SK-N-MC (cell line): Measurements from ENCODE around the gene DSC3.

Experiments
- EZH2 ChIP-seq: fragments of 200-600 bp; sonication (generic); IDR thresholded peaks from one replicate; pipeline ENCODE4 v1.6.1; 2017; ENCODE audit warnings: antibody characterized with exemption
- POLR2AphosphoS5 ChIP-seq: IDR thresholded peaks from 2 replicates; pipeline ENCODE4 v1.6.1; 2012; ENCODE audit warnings: mild to moderate bottlenecking, low read depth, low read length, borderline replicate concordance

- TF ChIP-seq POLR2AphosphoS5 (no peak), EZH2 (no peak)
Observed at GRCh38 chr18:31065036-31065773, 22.7 kb upstream of the DSC3 start.
